Limb (tissue), 2 donors: ENCODE results near the gene NPIPB2.

Source experiments
- DNase-seq, 2 donors: peaks; one replicate each; pipeline ENCODE4 v3.0.0-alpha.2; 2016; ENCODE audit errors: extremely low spot score in 2 of 2

Gene NPIPB2

DNA sequence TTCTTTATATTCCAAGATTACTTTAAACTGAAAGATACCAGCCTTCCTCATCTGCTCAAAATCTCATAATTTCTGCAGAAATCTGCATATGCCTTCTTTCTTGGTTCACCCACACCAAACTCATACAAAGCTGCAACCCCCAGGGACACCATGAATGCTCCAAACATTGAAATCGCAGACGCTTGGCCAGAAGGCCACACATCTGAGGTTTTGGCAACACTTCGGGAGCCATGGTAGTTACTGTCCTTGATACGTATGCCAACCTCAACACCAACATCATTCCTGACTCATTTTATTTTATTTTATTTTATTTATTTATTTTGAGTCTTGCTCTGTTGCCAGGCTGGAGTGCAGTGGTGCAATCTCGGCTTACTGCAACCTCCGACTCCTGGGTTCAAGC lies 37.9 kb downstream of the NPIPB2 start:
- DNase-seq = no peak

DNA sequence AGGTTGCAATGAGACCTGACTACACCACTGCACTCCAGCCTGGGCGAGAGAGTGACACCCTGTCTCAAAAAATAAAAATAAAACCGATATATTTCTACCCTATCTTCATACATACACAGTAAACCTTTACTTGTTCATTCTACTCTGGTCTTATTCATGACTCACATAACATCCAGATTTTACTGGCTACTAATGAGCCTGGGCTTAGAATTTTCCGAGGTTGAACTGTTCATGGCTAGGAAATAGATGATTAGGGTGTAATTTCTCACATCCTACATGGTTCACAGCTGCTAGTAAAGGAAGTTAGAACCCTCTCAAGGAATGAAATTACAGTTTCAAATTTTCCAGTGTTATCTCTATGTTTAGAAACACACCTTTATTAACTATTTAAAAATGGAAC lies 40.8 kb downstream of the NPIPB2 start:
- no peak for DNase-seq

DNA sequence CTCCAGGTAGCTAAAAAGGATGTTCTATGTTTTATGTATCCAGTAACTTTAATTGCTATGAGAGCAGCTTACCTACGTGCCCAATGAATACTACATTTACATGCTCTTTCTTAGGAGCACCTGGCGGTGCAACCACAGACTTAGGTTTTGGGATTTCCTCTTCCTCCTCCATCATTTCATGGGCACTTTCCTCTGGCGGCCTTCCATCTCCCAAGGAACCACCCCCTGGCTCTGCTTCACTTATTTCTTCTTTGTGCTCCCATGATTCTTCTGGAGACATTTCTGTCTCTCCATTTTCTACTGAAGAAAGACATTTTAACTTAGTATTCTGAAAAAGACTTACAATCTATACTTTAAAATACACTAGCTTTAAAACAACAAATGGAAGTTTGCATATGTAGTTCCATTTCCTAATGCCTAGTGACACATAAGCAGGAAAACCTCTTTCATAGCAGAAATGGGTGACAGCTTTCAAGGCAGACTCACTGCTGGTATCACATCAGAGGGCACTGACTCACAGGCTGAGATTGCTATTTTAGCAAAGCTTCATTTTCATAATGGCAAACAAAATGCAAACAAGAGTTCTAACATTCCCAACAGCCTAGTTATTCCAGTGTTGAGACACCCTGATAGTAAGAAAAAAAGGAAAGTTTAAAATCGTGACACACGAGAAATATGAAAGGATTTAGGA lies 45.2 kb downstream of the NPIPB2 start:
- DNase-seq = no peak

DNA sequence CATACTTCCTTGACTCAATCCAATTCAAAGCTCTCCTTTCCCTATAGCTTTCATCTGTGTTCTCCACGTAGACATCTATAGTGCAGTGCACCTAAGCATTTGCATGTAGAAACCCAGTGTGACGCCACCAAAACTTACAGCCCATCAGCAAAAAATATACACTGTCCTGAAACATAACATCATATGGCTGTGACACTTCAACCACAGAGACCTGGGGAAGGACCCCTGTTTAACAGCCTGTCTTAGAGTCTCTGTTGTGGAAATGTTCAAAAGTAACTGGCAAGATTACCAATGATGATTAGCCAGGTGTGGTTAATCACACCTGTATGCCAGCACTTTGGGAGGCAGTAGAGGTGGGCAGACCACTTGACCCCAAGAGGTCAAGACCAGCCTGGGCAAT lies 48.3 kb downstream of the NPIPB2 start:
- DNase-seq = no peak

DNA sequence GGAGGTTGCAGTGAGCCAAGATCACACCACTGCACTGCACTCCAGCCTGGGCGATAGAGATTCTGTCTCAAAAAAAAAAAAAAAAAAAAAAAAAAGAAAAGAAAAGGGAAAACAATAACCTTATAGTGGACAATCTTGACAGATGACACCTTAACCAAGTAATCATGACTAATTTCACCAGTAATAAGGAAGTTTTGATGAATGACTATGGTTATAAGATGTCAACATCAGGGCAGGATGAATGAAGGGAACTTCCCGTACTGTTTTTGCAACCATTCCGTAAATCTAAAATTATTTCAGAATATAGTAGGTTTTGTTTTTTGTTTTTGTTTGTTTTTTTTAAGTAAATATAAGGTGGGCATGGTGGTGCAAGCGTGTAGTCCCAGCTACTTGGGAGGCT lies 49.1 kb downstream of the NPIPB2 start:
- no peak for DNase-seq

DNA sequence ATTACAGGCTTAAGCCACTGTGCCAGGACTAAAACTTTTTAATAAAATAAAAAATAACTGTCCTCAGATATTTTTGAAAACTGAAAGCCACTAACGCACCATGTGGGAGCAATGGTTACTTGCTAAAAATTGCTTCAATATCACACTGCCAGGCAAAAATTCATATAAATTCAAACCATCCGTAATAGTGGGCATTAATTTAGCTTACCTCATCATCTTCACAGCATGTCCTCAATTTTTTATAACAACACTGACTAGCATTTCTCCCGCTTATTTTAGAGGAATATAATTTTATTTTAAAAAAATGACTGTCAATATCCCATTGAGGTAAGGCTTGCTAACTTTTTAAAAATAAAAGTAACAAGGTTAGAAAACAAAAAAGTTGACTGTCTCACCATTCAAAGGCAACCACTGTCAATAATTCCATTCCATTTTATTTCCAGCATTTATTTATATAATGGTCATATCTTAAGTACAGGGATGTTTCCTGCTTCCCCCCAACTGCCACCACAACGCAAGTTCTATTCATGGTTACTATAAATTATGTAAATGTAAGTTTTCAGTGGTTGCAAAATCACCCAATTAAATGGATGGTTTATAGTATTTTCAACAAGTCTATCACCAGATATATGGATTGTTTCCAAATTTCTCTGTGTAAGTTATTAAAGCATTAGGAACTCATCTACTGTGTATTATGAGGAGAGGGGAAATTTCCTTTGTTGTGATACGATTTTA lies 51.4 kb downstream of the NPIPB2 start:
- no peak for DNase-seq

DNA sequence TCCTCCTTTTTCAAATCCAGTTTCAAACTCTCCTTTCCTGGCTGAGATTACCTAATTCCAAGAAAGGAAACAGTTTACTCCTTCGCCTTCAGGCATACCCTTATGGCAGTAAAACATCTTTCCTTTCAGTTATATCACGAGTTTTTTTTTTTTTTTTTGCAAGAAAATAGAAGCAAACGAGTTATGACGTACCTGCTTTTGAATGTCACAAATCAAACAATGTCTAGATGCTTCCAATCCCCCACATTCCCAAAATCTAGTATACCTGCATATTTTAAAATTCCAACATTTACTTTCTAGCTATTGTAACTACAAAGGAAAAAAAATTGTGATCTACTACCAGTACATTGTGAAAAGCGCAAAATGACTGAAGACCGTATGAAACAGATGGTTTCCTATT lies 55.0 kb downstream of the NPIPB2 start:
- DNase-seq = no peak

DNA sequence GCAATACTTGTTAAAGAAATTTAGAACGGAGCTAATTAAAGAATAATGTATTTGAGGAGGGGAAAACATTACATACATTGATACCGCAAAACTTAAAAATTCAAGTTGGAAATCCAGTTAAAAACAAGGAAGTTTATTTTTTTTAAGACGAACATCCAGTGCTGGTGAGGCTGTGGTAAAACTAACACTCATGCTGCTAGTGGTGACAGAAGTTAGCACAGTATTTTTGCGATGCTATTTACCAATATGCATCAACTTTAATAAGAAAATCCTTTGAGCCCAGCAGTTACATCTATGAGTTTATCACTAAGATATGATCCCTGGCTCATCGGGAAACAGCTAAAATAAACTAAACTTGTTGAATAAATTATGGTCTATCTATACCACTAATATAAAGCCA lies 57.8 kb downstream of the NPIPB2 start:
- no peak for DNase-seq

DNA sequence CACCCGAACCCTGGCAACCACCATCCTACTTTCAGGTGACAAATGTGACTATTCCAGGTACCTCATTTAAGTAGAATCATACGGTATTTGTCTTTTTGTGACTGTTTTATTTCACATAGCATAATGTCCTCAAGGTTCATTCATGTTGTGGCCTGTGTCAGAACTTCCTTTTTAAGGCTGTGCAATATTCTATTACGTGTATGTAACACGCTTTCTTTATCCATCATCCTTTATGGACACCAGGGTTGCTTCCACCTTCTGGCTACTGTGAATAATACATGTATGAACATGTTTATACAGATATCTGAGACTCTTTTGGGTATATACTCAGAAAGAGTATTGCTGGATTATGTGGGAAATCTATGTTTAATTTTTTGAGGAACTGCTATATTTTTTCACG lies 61.8 kb downstream of the NPIPB2 start:
- DNase-seq = no peak

DNA sequence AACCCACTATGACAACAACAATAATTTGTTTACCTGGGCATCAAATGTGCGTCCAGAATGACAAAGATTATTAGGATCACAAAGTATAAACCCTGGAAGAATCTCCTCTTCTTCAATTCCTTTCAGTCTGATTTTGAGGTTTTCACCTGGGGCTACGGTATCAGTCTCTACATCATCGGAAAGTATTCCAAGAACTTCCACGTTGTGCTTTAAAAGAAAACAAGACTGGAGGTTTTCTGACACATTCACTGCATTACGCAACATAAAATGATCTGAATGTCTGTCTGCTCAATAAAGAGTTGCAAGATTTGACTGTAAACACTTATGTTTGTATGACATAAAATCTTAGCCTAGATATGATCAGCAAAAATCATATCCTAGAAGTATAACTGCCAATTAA lies 64.5 kb downstream of the NPIPB2 start:
- no peak for DNase-seq
